NCI-H128 (cell line): ENCODE data around the gene PRKX.
"Not testable (repeated sequence)": the region's sequence is repeated elsewhere in the genome, so short reads cannot be mapped to it uniquely, and the experiment has no call there.

Experiments
- DNase-seq: peaks from one replicate; lab custom pipeline; 2025; ENCODE audit not compliant: unreplicated experiment; lab: John Stamatoyannopoulos, UW

The PRKX gene

DNA sequence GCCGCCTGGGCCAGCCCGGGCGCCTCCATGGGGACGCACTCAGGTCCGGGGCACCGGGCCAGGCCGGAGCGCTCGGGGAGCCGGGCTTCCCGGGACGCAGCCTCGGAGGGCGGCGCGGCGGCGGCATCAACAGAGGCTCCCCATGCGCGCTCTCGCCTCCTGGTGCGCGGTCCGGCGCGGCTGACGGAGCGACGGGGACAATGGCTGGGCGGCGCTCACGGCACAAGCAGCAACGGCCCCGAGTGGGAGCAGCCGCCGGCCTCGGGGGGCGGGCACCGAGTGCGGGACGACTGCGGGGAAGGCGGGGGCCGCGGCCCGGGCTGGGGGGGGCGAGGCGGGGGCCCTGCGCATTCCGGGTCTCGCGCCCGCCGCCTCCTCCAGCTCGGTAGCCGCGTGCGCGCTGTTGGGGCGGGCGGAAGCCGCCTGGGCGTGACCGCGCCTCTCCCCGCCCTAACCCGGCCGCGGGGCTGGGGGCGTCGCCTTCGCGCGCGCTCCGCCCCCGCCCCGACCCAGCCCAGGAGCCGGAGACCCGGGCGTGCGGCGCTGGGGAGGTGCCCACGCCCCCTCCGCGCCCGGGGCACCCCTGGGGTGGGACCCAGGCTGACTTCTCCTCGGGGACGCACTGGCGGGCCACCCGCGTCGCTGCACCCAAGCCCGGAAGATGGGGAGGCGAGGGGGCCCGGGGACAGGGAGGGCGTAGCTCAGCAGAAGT, at the start of gene PRKX:
Gene PRKX, minus strand, starts transcription at position 425 of the 712 bp plus-strand sequence. Its CDS starts 396 bp downstream, at position 29.
- no peak for DNase-seq

DNA sequence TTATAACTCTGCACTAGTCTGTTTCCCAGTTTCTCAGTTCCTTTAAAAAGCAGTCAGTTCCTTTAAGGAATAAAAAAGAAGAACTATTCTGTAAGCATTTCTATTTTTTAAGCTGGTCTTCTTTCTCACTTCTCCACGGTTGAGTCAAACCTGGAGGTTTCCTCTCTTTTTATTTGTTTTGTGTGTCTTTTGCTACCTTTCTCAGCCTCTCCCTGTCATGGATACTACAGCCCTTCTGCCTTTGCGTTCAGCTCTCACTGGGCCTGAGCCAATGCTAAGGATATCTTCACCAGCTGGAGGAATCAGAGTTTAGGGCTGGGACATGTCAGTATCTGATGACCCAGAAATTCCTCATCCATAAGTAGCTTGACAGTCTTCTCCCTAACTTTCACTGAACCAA, 49.7 kb upstream of the PRKX start:
- no peak for DNase-seq

DNA sequence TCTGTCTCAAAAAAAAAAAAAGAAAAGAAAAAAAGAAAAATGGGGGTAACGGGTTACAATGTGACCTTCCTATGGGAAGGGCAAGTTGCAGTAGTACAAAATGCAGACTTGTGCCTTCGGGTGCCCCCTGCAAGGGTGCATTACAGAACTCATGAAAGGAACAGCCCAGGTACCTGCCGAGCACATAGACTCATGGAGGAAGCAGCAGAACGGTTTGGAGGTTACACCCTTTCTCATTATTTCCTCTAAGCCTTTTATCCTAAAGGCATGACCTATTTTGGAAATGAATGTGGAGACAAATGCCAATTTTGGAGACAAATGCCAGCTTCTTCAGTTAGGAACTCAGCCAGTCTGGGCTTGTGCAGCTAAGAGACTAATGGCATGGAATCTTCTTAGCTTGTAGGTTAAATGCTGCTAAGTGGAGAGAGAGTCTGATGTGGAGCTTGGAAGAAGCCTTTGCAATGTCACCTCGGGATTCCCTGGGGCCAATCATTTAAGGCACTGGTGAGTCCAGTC, 44.1 kb upstream of the PRKX start:
- DNase-seq = no peak

DNA sequence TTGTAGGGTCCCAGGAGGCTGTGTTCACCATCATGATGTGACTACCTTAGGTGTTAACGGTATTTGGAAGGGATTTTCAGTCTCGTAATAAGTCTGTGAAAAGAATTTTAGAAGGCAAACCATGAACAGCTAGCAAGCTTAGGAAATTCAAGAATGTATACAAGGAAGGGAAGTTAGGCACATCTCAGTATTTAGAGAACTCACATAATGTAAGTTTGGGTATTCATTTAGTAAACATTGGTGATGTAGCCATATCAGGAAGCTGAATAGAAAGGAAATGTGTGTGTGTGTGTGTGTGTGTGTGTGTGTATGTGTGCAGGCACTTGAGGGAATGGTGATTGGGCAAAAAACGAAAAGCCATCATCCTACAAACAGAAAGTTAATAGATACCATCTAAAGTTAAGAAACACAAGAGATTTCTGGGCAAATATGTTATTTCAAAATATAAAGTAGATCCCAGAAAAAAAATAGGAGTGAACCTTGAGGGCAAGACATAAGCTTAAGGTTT, 34.7 kb upstream of the PRKX start:
- no peak for DNase-seq

DNA sequence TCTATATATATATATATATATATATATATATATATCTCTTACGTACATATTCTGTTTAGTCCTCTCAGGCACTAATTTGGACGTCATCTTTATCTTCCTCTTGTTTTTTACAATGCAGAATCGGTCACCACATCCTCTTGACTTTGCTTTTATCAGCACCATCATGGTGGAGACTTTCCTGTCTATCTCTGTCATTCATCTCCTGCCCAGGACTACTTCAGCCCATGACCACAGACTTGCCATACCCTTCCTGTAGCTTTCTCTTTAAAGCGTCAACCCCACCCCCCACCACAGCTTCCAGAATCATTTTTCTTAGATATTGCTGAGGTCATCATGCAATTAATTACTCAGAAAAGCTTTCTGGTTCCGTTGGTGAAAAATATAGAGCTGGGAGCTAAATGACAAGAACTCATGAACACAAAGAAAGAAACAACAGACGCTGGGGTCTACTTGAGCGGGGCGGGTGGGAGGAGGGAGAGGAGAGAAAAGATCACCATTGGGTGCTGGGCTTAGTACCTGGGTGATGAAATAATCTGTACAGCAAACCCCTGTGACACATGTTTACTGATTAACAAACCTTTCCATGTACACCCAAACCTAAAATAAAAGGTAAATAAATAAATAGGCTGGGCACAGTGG, 30.5 kb upstream of the PRKX start:
- DNase-seq = no peak

DNA sequence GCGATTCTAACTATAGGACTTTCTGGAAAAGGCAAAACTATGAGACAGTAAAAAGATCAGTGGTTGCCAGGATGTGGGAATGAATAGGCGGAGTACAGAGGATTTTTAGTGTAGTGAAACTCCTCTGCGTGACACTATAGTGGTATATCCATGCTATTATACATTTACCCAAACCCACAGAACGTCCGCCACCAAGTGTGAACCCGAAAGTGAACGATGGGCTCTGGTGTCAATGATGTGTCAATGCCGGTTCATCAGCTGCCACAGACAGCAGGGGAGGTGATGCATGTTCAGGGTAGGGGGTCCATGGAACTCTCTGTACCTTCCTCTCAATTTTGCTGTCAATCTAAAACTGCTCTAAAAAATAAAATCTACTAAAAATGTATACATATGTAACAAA, 27.5 kb upstream of the PRKX start:
- not testable (repeated sequence) for DNase-seq

DNA sequence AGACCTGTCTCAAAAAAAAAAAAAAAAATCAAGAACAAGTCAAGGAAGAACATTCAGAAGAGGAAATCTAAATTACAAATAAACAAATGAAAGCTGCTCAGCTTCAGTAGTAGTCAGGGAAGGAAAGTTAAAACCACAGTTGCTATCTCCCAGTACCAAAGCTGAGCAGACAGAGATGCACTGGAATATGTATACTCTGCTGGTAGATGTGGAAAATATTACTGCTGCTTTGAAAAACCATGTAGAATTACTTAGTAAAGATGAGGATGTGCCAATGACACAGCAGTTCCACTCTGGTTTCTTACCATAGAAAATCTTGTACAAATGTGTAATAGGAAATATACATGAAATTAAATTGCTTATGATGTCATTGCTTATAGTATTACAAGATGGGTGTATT, 25.1 kb upstream of the PRKX start:
- DNase-seq = no peak

DNA sequence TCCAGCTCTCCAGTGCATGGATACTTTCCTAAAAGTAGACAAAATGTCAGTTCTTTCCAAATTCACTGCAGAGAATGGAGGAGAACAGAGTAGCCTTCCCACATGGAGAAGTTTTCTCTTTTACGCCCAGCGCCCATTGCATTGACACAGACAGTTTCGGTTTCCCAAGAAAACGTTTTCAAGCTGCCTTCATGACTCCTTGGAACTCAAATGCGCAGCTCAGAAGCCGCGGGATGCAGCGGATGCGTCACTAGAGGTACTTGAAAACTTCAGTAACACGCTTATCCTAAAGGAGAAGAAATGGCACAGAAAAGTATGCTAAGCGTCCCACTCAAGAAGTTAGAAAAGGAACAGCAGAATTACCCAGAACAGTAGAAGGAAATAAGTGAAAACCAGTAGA, 23.1 kb upstream of the PRKX start:
- DNase-seq = not testable (repeated sequence)

DNA sequence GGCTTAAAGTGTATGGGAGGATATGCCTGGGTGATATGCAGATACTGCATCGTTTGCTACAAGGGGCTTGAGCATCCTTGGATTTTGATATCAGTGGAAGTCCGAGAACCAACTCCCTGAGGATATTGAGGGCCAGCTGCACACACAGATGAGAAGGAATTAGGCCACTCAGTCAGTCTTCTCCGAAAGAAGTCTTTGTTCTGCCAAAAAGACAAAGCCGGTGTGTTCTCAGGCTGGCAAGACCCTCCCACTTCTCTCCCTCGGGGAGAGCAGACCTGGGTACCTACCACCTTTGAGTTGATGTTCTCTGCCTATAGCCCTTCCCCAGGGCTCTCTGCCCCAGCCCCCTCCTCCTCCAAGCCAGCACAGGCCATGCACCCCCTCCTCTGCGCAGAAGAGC, 22.4 kb upstream of the PRKX start:
- DNase-seq = not testable (repeated sequence)

DNA sequence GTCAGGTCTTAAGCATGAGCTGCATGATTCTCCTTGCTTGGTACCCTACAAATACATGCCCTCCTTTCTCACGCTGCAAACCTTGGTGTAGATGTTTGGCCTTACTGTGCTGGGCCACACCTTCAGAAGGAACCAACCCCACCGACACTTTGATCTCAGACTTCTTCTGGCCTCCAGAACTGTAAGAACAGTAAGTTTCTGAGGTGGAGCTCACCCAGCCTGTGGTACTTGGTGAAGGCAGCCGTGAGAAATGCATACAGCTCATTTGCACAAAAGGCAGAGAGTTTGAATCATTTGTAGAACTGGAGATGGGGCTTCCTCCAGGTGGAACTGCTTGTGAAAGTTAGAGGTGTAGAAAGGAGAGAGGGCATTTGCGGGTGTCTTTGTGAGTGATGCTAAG, 21.0 kb upstream of the PRKX start:
- not testable (repeated sequence) for DNase-seq

DNA sequence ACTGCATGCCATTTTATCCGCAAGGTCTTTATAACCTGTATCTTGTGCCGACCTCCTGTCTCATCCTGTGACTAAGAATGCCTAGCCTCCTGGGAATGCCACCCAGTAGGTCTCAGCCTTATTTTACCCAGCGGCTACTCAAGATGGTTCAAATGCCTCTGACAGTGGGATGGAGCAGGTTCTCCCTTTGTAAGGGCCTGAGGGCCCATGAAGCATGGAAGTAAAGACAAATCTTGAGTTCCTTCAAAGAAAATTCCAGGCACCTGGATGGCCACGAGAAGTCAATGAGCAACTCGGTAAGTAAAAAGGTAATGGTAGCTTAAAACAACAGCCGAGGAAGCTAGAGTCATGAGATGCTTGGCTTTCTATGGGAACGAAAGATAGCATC, 19.6 kb upstream of the PRKX start:
- DNase-seq = no peak

DNA sequence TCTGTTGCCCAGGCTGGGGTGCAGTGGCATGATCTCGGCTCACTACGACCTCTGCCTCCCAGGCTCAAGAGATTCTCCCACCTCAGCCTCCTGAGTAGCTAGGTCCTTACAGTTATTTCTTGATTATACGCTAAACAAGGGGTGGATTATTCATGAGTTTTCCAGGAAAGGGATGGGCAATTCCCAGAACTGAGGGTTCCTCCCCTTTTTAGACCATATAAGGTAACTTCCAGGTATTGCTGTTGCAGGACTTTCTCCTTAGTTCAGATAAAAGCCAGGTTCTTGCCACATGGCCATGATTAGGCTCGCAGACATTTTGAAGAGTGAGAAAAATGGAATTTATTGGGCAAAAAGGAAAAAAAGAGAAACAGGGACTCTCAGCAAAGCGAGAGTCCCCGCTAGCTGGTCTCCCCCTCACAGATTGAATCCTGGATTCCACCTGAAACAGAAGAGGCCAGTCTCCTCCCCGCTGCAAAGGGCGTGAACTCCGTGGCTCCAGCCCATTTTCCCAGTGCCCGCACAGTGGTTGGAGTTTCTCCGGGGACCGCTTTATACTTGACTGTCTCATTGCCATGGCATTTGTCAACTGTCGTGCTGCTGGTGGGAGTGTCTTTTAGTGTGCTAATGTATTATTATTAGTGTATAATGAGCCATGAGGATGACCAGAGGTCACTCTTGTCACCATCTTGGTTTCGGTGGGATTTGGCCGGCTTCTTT, 19.0 kb upstream of the PRKX start:
- not testable (repeated sequence) for DNase-seq

DNA sequence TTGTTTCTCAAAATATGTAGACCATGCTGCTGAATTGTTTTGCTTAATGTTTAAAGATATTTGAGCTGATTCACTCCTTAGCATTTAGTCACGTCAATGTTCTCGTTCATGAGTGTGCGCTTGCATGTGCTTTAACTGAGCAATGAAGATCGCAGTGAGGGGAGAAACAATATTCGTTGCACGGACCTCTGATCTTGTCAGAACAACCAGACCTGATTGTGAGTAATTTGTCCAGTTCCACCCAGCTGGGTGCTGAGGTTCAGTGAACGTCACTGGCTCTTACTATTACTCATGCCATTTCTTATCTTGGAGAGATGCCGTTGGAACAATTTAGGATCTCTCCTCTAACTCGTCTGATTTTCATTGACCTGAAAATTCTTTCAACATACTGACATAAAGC, 15.0 kb upstream of the PRKX start:
- DNase-seq = no peak

DNA sequence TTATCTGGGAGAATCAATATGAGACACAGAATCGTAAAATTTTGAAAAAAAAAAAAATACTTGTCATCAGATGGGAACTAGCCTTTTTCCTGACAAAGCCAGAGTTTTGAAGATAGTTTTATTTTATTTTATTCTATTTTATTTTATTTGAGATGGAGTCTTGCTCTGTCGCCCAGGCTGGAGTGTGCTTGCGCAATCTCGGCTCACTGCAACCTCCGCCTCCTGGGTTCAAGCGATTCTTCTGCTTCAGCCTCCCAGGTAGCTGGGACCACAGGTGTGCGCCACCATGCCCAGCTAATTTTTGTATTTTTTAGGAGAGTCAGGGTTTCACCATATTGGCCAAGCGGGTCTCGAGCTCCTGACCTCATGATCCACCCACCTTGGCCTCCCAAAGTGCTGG, 10.0 kb upstream of the PRKX start:
- not testable (repeated sequence) for DNase-seq

DNA sequence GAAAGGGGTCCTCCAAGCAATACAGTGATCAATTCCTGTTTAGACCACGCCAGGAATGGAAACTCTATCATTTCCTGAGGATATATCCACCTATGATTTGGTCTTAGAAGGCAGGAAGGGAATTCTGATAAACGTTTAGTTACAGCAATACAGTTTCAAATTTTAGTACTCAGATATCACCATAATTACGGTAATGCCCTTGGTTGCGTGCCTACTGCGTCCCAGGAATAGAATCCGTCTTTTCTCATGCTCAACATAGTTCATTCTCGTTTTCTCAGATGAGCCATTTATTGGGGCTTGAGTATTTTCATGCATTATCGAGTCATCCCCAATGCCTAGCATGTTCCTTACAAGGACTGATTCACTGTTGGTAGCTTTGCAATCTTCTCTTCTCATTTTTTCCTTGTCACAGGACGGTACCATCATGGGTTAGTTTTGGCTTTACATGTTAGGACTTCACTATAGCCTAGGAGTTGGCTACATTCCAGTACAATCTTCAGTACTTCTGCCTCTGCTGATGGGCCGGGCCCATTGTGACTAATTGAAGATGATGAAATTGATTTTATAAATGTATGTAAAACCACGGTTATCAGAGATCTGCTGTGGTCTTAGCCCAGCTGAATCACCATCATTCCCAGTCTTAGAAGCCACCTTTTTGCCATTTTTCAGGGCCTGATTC, 4.4 kb upstream of the PRKX start:
- DNase-seq = no peak

DNA sequence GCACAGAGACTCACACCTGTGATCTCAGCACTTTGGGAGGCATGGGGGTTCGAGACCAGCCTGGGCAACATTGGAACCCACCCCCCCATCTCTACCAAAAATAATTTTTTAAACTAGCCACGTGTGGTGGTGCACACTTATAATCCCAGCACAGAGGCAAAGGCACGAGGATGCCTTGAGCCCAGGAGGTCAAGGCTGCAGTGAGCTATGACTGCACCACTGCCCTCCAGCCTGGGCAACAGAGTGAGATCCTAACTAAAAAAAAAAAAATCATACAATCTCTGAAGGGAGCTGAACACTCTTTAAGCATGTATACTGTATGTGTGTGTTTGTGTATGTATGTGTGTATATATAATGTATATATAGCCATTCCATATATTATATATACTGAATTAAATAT, 2.5 kb upstream of the PRKX start:
- DNase-seq = no peak

DNA sequence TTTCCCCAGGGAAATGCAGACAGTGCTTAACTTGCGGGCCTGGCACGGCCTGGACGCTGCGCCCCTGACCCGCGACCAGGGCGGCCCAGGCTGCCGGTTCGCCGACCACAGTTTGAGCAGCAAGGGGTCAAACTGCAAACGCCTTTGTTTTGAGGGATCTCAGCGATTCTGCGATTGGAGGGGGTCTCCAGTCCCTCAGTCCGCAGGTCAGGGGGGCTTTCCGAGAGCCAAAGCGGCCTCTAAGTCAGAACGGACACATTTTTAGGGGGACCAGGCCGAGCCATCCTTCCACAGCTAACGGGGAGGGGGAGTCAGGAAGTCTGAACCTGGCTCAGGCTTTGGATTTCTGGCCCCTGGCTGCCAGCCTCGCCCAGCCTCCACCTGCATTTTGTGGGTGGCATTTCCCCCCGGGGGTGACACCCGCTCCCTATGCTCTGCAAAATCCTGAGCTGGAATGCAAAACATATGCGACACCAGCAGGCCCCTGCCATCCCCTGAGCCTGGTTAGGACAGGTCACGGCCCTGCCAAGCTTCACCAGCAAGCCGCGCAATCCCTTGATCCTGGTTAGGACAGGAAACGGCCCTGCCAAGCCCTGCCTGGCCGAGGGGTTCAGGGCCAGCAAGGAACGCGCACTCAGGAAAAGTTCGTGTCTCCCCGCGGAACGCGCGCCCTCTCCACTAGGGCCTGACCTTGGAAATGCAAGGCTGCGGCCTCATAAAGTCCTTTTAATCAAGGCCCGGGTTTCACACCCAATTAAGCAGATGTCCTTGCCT, 1.4 kb upstream of the PRKX start:
- not testable (repeated sequence) for DNase-seq

DNA sequence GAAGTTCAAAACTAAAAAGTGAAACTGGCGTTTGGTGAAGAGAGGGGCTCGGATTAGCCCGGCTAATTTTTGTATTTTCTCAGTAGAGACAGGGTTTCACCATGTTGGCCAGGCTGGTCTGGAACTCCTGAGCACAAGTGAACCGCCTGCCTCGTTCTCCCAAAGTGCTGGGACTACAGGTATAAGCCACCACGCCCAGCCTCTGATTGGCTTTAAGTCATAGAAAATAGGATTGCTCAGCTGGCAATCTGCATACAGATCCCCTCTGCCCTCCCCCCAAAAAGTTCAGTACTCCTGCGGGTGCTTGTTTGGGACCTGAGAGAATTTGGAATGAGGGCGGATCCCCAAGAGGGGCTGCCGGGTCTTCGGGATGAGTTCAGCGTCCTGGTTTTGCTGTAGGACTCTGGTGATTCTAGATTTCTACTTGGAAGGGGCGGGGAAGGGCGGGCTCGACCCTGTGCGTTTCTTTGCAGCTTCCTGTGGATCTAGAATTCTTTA, 537 bp upstream of the PRKX start:
- DNase-seq = no peak

DNA sequence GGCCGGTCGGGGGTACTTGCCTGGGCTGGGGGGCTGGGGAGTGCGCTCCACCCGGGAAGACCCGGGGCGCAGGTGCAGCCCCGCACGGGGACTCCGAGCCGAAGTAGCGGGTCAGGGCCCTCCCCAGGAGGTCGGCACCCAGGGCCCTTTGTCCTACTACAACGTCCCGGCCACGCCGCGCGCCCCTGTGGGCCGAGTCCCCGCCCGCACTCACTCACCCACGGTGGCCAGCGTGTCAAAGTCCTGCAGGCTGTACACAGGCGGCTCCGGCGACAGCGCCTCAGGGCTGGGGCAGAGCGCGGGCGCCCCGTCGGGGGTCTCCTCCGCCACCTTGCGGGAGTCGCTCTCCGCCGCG, 602 bp downstream of the PRKX start:
- no peak for DNase-seq
